Vagina (tissue), 2 donors: ENCODE data around the gene CYTH4. TPM values are rescaled to one million over a fixed set of nuclear protein-coding genes. Genes with fewer than 3 reads are reported as not detected.
A peak's percentile ranks its signal among the peaks of the same experiment; 100 is the strongest.

Experiments used
- DNase-seq, 2 donors: peaks; one replicate each; pipeline ENCODE4 v3.0.0-alpha.2; 2017; ENCODE audit errors: extremely low spot score in 2 of 2
- H3K27ac ChIP-seq: fragments of 200-600 bp; sonication (generic); one replicate; pipeline ENCODE4 v1.5.1; 2019
- H3K27me3 ChIP-seq: fragments of 200-600 bp; sonication (generic); one replicate; pipeline ENCODE4 v1.5.1; 2019
- H3K36me3 ChIP-seq, 2 donors: fragments of 200-600 bp; sonication (generic); one replicate each; pipeline ENCODE4 v1.5.1; 2017 to 2019
- H3K4me1 ChIP-seq: fragments of 200-600 bp; sonication (generic); one replicate; pipeline ENCODE4 v1.5.1; 2019
- H3K4me3 ChIP-seq, 2 donors: fragments of 200-600 bp; sonication (generic); 1 replicate in 1 of 2; 2 replicates in 1 of 2; pipeline ENCODE4 v1.5.1; 2016 to 2019
- H3K9me3 ChIP-seq: fragments of 200-600 bp; sonication (generic); one replicate; pipeline ENCODE4 v1.5.1; 2019
- CTCF ChIP-seq, 3 experiments: fragments of 450-650 bp in 2 of 3; fragments of 200-600 bp in 1 of 3; sonication (generic) in 1 of 3; IDR thresholded peaks; one replicate each; pipeline ENCODE4 v1.5.1; 2017 to 2019; ENCODE audit warnings: antibody characterized with exemption in 3 of 3, mild to moderate bottlenecking in 2 of 3, moderate library complexity in 2 of 3
- POLR2A ChIP-seq, 2 donors: fragments of 450-650 bp; IDR thresholded peaks; one replicate each; pipeline ENCODE4 v1.6.1; 2017; ENCODE audit warnings: antibody characterized with exemption in 2 of 2, mild to moderate bottlenecking in 2 of 2, moderate library complexity in 2 of 2
- POLR2AphosphoS5 ChIP-seq, 2 donors: sonication (generic); formaldehyde crosslinking; IDR thresholded peaks; one replicate each; pipeline ENCODE4 v1.9.0; 2017; ENCODE audit warnings: antibody characterized with exemption in 2 of 2, mild to moderate bottlenecking in 2 of 2, low read depth in 1 of 2; ENCODE audit not compliant: insufficient read depth in 1 of 2
- intact Hi-C: fragments of 100-400 bp; cut with DNase I; formaldehyde crosslinking; loops from one replicate; pipeline ENCODE4 v1.15.1; 2023
- total RNA-seq: library from RNA; depleted of rRNA; stranded (reverse); fragments of >200 nt; gene quantifications from one replicate; pipeline ENCODE4 v1.2.3, GENCODE V29; 2016

Gene CYTH4
- total RNA-seq, 1 donor from 2014 or later: 16.2 TPM

- no peaks in the 10 kb centered on the region for H3K36me3 ChIP-seq
- H3K27me3 ChIP-seq: no peaks in the 10 kb centered on the region
- H3K9me3 ChIP-seq: no peaks in the 10 kb centered on the region
- TF ChIP-seq POLR2AphosphoS5 (IDR thresholded peaks at IDR 0.05; ENCODE audit: insufficient read depth in 1 of 2, low read depth in 1 of 2): no peak
- no peak for TF ChIP-seq CTCF (IDR thresholded peaks at IDR 0.05)
- TF ChIP-seq POLR2A (IDR thresholded peaks at IDR 0.05): no peak
- H3K27ac ChIP-seq: no peak overlapping the region
- no peak overlapping the region for H3K4me3 ChIP-seq
- no peaks in the 10 kb centered on the region for H3K4me1 ChIP-seq
- no peak for DNase-seq
- intact Hi-C loops: no loop called here
These were observed 41.4 kb upstream of the CYTH4 start for GRCh38 chr22:37240941-37241320.

DNA sequence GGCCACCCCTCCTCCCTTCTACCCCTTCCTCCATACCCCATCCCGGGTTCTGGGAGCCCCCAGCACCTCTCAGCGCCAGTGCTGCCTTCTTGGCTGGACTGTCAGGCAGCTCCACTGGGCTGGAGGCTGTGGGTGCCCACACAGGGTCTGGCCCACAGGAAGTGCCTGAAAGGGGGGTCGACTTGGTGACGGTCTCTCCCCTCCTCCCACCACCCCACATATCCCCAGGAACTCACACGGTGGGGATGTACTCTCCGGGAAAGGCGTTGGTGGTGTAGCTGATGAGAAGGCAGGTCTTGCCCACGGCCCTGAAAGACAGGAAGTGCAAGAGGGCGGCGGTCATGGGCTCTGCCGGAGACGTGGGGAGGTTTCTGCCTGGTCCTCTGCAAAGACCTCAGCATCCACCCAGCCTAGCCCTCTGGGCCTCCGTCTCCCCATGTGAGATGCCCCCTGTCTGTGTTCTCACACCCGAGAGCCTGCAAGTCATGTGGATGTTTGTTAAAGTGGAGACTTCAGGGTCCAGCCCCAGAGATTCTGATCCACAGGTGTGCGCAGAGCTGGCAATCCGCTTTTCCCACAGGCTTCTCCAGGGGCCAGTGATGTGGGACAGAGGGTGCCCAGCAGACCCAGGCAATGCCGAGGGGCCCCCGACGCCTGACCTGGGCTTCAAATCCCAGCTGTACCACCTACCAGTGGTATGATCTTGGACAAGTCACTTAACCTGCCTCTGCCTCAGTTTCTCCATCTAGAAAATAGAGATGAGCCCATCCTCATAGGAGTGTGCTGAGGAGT, 40.8 kb upstream of the CYTH4 start:
- Histone ChIP-seq H3K36me3 (no peaks in the 10 kb centered on the region), H3K9me3 (no peaks in the 10 kb centered on the region), H3K4me1 (no peaks in the 10 kb centered on the region), H3K27me3 (no peaks in the 10 kb centered on the region), H3K4me3 (peak overlapping the region in 1 of 2 donors; percentile 11), H3K27ac (no peak overlapping the region)
- TF ChIP-seq CTCF (IDR thresholded peaks at IDR 0.05): no peak
- TF ChIP-seq POLR2A (IDR thresholded peaks at IDR 0.05): no peak
- TF ChIP-seq POLR2AphosphoS5 (IDR thresholded peaks at IDR 0.05; ENCODE audit: insufficient read depth in 1 of 2, low read depth in 1 of 2): no peak
- no peak for DNase-seq
- intact Hi-C loops: no loop called here

DNA sequence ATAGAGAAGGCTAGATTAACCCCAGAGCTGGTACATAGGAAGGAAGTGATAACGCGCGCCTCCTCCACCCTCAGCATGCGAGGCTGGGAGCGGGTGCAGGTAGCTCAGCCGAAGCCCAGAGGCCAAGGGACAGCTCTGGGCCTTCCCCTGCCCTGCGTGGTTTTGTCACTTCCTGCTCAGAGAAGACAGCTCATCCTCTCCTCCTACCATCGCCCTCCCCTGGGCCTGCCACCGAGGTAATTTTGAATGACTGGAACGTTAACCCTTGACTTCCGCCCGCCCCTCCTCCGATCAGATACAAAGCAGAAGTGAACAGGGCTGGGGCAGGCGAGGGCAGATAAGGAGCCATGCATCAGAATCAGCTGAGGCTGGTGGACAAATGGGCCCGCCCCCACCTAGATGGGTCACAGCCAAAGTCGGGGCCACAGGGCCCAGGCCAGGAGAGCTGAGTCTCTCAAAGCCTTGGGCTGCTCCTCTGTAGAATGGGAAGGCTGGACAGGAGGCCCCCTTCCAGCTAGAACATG, 39.9 kb upstream of the CYTH4 start:
- Histone ChIP-seq H3K36me3 (no peaks in the 10 kb centered on the region), H3K4me1 (no peaks in the 10 kb centered on the region), H3K9me3 (no peaks in the 10 kb centered on the region), H3K27ac (no peak overlapping the region), H3K27me3 (no peaks in the 10 kb centered on the region), H3K4me3 (peak overlapping the region; percentile 11 to 35)
- intact Hi-C loops: no loop called here
- TF ChIP-seq POLR2AphosphoS5 (IDR thresholded peaks at IDR 0.05; ENCODE audit: insufficient read depth in 1 of 2, low read depth in 1 of 2) (peak in 1 of 2 donors; percentile 37), POLR2A (IDR thresholded peaks at IDR 0.05) (no peak), CTCF (IDR thresholded peaks at IDR 0.05) (no peak)
- DNase-seq: no peak

DNA sequence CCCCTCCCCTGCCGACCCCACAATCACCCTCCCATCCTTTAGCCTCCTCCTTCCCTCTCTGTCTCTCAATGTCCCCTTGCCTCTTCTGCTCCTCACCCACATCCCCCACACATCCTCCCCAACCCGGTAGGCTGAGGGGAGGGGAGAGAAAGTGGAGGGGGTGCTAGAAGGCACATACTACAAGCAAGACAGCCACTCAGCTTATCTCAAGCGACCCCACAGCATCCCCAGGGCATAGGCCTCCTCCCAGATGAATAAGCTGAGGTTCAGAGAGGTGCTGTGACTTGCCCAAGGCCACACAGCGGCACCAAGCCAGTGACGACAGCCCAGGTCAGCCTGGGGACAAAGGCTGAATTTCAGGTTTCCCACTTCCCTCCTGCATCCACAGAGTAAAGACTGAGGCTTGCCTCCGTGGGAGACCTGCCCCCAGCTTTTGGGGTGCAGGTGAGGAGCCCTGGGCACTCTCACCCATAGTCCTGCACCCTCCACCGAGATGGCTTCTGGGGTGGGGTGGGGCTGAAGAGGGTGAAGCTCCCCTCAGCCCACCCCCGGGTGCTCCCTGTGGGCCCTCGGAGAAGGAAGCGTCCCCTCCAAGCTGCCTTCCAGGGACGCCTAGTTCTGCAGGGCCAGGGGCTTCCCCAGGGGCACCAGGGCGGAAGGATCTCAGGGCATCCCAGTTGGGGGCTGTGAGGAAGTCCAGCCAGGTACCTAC, 38.8 kb upstream of the CYTH4 start:
- Histone ChIP-seq H3K36me3 (no peaks in the 10 kb centered on the region), H3K4me3 (peak overlapping the region; percentile 35 to 38), H3K27me3 (no peaks in the 10 kb centered on the region), H3K4me1 (no peaks in the 10 kb centered on the region), H3K9me3 (no peaks in the 10 kb centered on the region), H3K27ac (peak overlapping the region; percentile 13)
- intact Hi-C loops: no loop called here
- no peak for TF ChIP-seq CTCF (IDR thresholded peaks at IDR 0.05)
- no peak for TF ChIP-seq POLR2AphosphoS5 (IDR thresholded peaks at IDR 0.05; ENCODE audit: insufficient read depth in 1 of 2, low read depth in 1 of 2)
- no peak for TF ChIP-seq POLR2A (IDR thresholded peaks at IDR 0.05)
- no peak for DNase-seq
